Endodermal cell (in vitro differentiated cells): ENCODE results near the gene UBE2D4. TPM values are rescaled to one million over a fixed set of nuclear protein-coding genes. Genes with fewer than 3 reads are reported as not detected.
"Not testable (repeated sequence)": the region's sequence is repeated elsewhere in the genome, so short reads cannot be mapped to it uniquely, and the experiment has no call there.

Experiments
- DNase-seq: peaks from one replicate; pipeline ENCODE4 v3.0.0-alpha.2; 2017
- H3K27ac ChIP-seq: 2 replicates; pipeline ENCODE4 v1.5.1; 2013; ENCODE audit warnings: mild to moderate bottlenecking, low read depth, low read length, moderate library complexity
- H3K27me3 ChIP-seq: 2 replicates; pipeline ENCODE4 v1.6.1; 2013; ENCODE audit warnings: mild to moderate bottlenecking, low read length, moderate library complexity; ENCODE audit not compliant: insufficient read depth, control insufficient read depth, poor library complexity, severe bottlenecking
- H3K36me3 ChIP-seq: 2 replicates; pipeline ENCODE4 v1.7.0; 2013; ENCODE audit warnings: mild to moderate bottlenecking, low read length, moderate library complexity; ENCODE audit not compliant: control insufficient read depth, insufficient read depth
- H3K4me1 ChIP-seq: one replicate; pipeline ENCODE4 v1.7.0; 2013; ENCODE audit warnings: low read length; ENCODE audit not compliant: control insufficient read depth, insufficient read depth
- H3K4me3 ChIP-seq: 2 replicates; pipeline ENCODE4 v1.5.1; 2013; ENCODE audit warnings: mild to moderate bottlenecking, low read length, moderate library complexity
- H3K9ac ChIP-seq: 2 replicates; pipeline ENCODE4 v1.6.1; 2013; ENCODE audit warnings: mild to moderate bottlenecking, low read length, moderate library complexity; ENCODE audit not compliant: poor library complexity, severe bottlenecking; ENCODE audit errors: extremely low read depth
- H3K9me3 ChIP-seq: 2 replicates; pipeline ENCODE4 v1.6.1; 2013; ENCODE audit warnings: mild to moderate bottlenecking, low read length, moderate library complexity; ENCODE audit not compliant: control insufficient read depth
- H3K27ac Mint-ChIP-seq: 2 replicates; pipeline ENCODE4 v1.8.0; 2020; ENCODE audit warnings: mixed read lengths
- H3K27me3 Mint-ChIP-seq: 2 replicates; pipeline ENCODE4 v1.8.0; 2021; ENCODE audit warnings: mild to moderate bottlenecking, mixed read lengths; ENCODE audit not compliant: insufficient read depth
- H3K36me3 Mint-ChIP-seq: 2 replicates; pipeline ENCODE4 v1.8.0; 2020; ENCODE audit warnings: low read depth, mixed read lengths
- H3K4me1 Mint-ChIP-seq: 2 replicates; pipeline ENCODE4 v1.8.0; 2020; ENCODE audit warnings: mixed read lengths
- H3K4me3 Mint-ChIP-seq: 2 replicates; pipeline ENCODE4 v1.8.0; 2020; ENCODE audit warnings: mild to moderate bottlenecking, moderate library complexity, mixed read lengths
- H3K9me3 Mint-ChIP-seq: 2 replicates; pipeline ENCODE4 v1.8.0; 2020; ENCODE audit warnings: mild to moderate bottlenecking, mixed read lengths
- CTCF ChIP-seq: fragments of 200-600 bp; sonication (generic); conservative IDR thresholded peaks from 2 replicates; pipeline ENCODE4 v1.5.0; 2021; ENCODE audit warnings: antibody characterized with exemption, mild to moderate bottlenecking
- WGBS, 2 experiments: methylation state at CpG; one replicate each; pipeline versions ENCODE4 v1.1.5 to v1.1.7; 2013; ENCODE audit warnings: missing lambda C conversion rate in 2 of 2, mixed read lengths in 1 of 2; ENCODE audit not compliant: insufficient coverage in 1 of 2, insufficient read length in 1 of 2; 5-methylcytosine and 5-hydroxymethylcytosine counted together
- total RNA-seq, 2 donors: library from RNA; stranded (reverse); fragmentation: NEBNext Ultra II Directional in 1 of 2; extraction: Animal tissue kit (Norgen Biotek cat#: 25700) in 1 of 2; gene quantifications; 2 replicates in 1 of 2; 3 replicates in 1 of 2; pipeline ENCODE4 v1.2.1, GENCODE V29; 2021

UBE2D4 gene
- total RNA-seq, 2 donors from 2014 or later = 10.0 to 10.7 TPM

GRCh38 chr7:43954524-43955228 lies 28.4 kb downstream of the UBE2D4 start:
- Mint-ChIP-seq H3K9me3 (peaks cover 5% of the 10 kb centered on the region), H3K36me3 (peaks cover 3% of the 10 kb centered on the region), H3K4me1 (peaks cover 3% of the 10 kb centered on the region), H3K27ac (no peak overlapping the region), H3K4me3 (no peak overlapping the region), H3K27me3 (peaks cover 2% of the 10 kb centered on the region)
- no peaks in the 10 kb centered on the region for H3K4me1 ChIP-seq
- no peaks in the 10 kb centered on the region for H3K36me3 ChIP-seq
- H3K27ac ChIP-seq = no peak overlapping the region
- no peak overlapping the region for H3K4me3 ChIP-seq
- H3K27me3 ChIP-seq = no peaks in the 10 kb centered on the region
- no peak overlapping the region for H3K9ac ChIP-seq
- 0 to 46% methylated on average over 1 to 3 of the region's 3 CpGs for WGBS, 2 experiments
- peak; percentile 80 for TF ChIP-seq CTCF
- peak; percentile 83 for DNase-seq
- H3K9me3 ChIP-seq = no peaks in the 10 kb centered on the region

- H3K4me1 ChIP-seq = no peaks in the 10 kb centered on the region
- Mint-ChIP-seq H3K27ac (no peak overlapping the region), H3K4me3 (no peak overlapping the region), H3K36me3 (peaks cover 3% of the 10 kb centered on the region), H3K4me1 (peaks cover 3% of the 10 kb centered on the region), H3K9me3 (peaks cover 5% of the 10 kb centered on the region), H3K27me3 (peaks cover 2% of the 10 kb centered on the region)
- H3K27me3 ChIP-seq = no peaks in the 10 kb centered on the region
- no peaks in the 10 kb centered on the region for H3K9me3 ChIP-seq
- no peak for TF ChIP-seq CTCF
- no peak for DNase-seq
- 81 to 83% methylated on average over 3 of the region's 3 CpGs for WGBS, 2 experiments
- H3K4me3 ChIP-seq = no peak overlapping the region
- H3K27ac ChIP-seq = no peak overlapping the region
- H3K9ac ChIP-seq = no peak overlapping the region
- no peaks in the 10 kb centered on the region for H3K36me3 ChIP-seq
These were observed 29.8 kb downstream of the UBE2D4 start for GRCh38 chr7:43956027-43956426.

GRCh38 chr7:43960933-43961332 lies 34.7 kb downstream of the UBE2D4 start:
- H3K36me3 ChIP-seq = no peaks in the 10 kb centered on the region
- H3K4me3 ChIP-seq = no peak overlapping the region
- Mint-ChIP-seq H3K36me3 (no peaks in the 10 kb centered on the region), H3K4me3 (no peak overlapping the region), H3K27ac (no peak overlapping the region), H3K9me3 (peaks cover 5% of the 10 kb centered on the region), H3K4me1 (no peaks in the 10 kb centered on the region), H3K27me3 (peaks cover 2% of the 10 kb centered on the region)
- no peak for DNase-seq
- H3K4me1 ChIP-seq = no peaks in the 10 kb centered on the region
- no peak for TF ChIP-seq CTCF
- H3K9me3 ChIP-seq = no peaks in the 10 kb centered on the region
- no peaks in the 10 kb centered on the region for H3K27me3 ChIP-seq
- no peak overlapping the region for H3K27ac ChIP-seq
- 0% methylated on average over 1 of the region's 1 CpG for WGBS, 2 experiments
- H3K9ac ChIP-seq = no peak overlapping the region

GRCh38 chr7:43966392-43966791 lies 40.2 kb downstream of the UBE2D4 start:
- not testable (repeated sequence) for H3K27ac ChIP-seq, H3K9ac ChIP-seq, H3K4me1 ChIP-seq, H3K27me3 ChIP-seq, DNase-seq, H3K4me3 ChIP-seq, H3K9me3 Mint-ChIP-seq, H3K4me3 Mint-ChIP-seq, H3K27ac Mint-ChIP-seq, H3K36me3 Mint-ChIP-seq, H3K9me3 ChIP-seq, H3K4me1 Mint-ChIP-seq, H3K27me3 Mint-ChIP-seq, H3K36me3 ChIP-seq
- WGBS, 2 experiments = 94% methylated on average over 3 of the region's 3 CpGs; no CpG with 5 or more reads in 1 of the 2 experiments

GRCh38 chr7:43968172-43969040 lies 42.2 kb downstream of the UBE2D4 start:
- not testable (repeated sequence) for H3K9me3 Mint-ChIP-seq, H3K36me3 Mint-ChIP-seq, H3K4me3 Mint-ChIP-seq, H3K9ac ChIP-seq, H3K27ac Mint-ChIP-seq, H3K4me1 Mint-ChIP-seq, H3K36me3 ChIP-seq, H3K27me3 ChIP-seq, H3K9me3 ChIP-seq, H3K4me1 ChIP-seq, DNase-seq, H3K27me3 Mint-ChIP-seq, H3K27ac ChIP-seq, H3K4me3 ChIP-seq
- no CpG with 5 or more reads among the region's 20 CpGs for WGBS, 2 experiments
